Smooth muscle cell (in vitro differentiated cells): ENCODE results near the gene LIPG. TPM values are rescaled to one million over a fixed set of nuclear protein-coding genes. Genes with fewer than 3 reads are reported as not detected.

Experiments
- DNase-seq: peaks from one replicate; lab custom pipeline; 2025; ENCODE audit not compliant: unreplicated experiment; lab: John Stamatoyannopoulos, UW
- H2AFZ ChIP-seq: fragments of 200-600 bp; sonication (generic); 2 replicates; pipeline ENCODE4 v1.6.0; 2016; ENCODE audit warnings: antibody characterized with exemption, low read depth, mild to moderate bottlenecking
- H3F3A ChIP-seq: fragments of 200-600 bp; sonication (generic); 2 replicates; pipeline ENCODE4 v1.6.0; 2017; ENCODE audit warnings: antibody characterized with exemption, low read depth
- H3K27ac ChIP-seq: fragments of 200-600 bp; sonication (generic); 2 replicates; pipeline ENCODE4 v1.5.1; 2016; ENCODE audit warnings: low read depth, mild to moderate bottlenecking
- H3K27me3 ChIP-seq: fragments of 200-600 bp; sonication (generic); 2 replicates; pipeline ENCODE4 v1.6.1; 2016; ENCODE audit warnings: low read depth, mild to moderate bottlenecking
- H3K36me3 ChIP-seq: fragments of 200-600 bp; sonication (generic); 2 replicates; pipeline ENCODE4 v1.5.1; 2016; ENCODE audit warnings: low read depth
- H3K4me1 ChIP-seq: fragments of 200-600 bp; sonication (generic); 2 replicates; pipeline ENCODE4 v1.5.1; 2016; ENCODE audit warnings: low read depth
- H3K4me2 ChIP-seq: fragments of 200-600 bp; sonication (generic); 2 replicates; pipeline ENCODE4 v1.6.0; 2016; ENCODE audit warnings: mild to moderate bottlenecking
- H3K4me3 ChIP-seq: fragments of 200-600 bp; sonication (generic); 2 replicates; pipeline ENCODE4 v1.5.1; 2016; ENCODE audit warnings: mild to moderate bottlenecking
- H3K79me2 ChIP-seq: fragments of 200-600 bp; sonication (generic); 2 replicates; pipeline ENCODE4 v1.6.0; 2016; ENCODE audit warnings: low read depth, mild to moderate bottlenecking
- H3K9ac ChIP-seq: fragments of 200-600 bp; sonication (generic); 2 replicates; pipeline ENCODE4 v1.6.0; 2016; ENCODE audit warnings: low read depth
- H3K9me3 ChIP-seq: fragments of 200-600 bp; sonication (generic); replicated peaks from 2 replicates; pipeline ENCODE4 v1.5.1; 2016; ENCODE audit warnings: low read depth
- H4K20me1 ChIP-seq: fragments of 200-600 bp; sonication (generic); 2 replicates; pipeline ENCODE4 v1.6.0; 2016; ENCODE audit warnings: low read depth
- WGBS: methylation state at CpG from one replicate; pipeline ENCODE4 v1.1.7; 2016; ENCODE audit warnings: low lambda C conversion rate; 5-methylcytosine and 5-hydroxymethylcytosine counted together
- polyA plus RNA-seq: library from polyadenylated mRNA; unstranded; fragments of >200 nt; fragmentation: Nextera tagmentation; extraction: Ambion mirVana; gene quantifications from 2 replicates; pipeline ENCODE4 v1.2.1, GENCODE V29; 2016
- total RNA-seq: library from RNA; depleted of rRNA; stranded (reverse); fragments of >200 nt; gene quantifications from 2 replicates; pipeline ENCODE4 v1.2.3, GENCODE V29; 2014
- TF ChIP-seq, protein P1 (sequence below): fragments of 200-600 bp; sonication (generic); IDR thresholded peaks from 2 replicates; pipeline ENCODE4 v1.5.1; 2017; ENCODE audit warnings: borderline replicate concordance, mild to moderate bottlenecking, antibody characterized with exemption; ENCODE audit not compliant: insufficient read depth, poor library complexity, severe bottlenecking

The LIPG gene
- total and polyA plus RNA-seq, 2 experiments from 2014 or later, result 15.3 to 25.6 TPM

DNA sequence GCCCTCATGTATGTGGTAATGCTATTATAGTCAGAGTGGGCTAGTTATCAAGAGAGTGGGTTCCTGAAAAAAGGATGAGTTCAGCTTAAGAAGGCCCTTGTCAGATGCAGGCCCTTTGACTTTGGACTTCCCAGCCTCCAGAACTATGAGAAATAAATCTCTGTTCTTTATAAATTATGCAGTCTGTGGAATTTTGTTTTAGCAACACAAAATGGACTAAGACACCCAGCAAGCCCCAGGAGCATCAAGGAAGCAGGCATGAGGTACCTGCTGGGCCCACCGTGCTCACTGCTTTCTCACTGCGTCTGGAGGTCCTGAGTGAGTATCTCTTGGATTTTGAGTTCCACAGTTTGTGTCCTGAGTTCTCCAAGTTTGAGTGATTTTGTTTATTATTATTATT lies 35.9 kb upstream of the LIPG start:
- H2AFZ ChIP-seq, result no peak overlapping the region
- peaks cover 4% of the 10 kb centered on the region for H3K4me1 ChIP-seq
- no peaks in the 10 kb centered on the region for H3K36me3 ChIP-seq
- H3K4me2 ChIP-seq, result no peak overlapping the region
- no peak overlapping the region for H3K9ac ChIP-seq
- TF ChIP-seq, protein P1, sequence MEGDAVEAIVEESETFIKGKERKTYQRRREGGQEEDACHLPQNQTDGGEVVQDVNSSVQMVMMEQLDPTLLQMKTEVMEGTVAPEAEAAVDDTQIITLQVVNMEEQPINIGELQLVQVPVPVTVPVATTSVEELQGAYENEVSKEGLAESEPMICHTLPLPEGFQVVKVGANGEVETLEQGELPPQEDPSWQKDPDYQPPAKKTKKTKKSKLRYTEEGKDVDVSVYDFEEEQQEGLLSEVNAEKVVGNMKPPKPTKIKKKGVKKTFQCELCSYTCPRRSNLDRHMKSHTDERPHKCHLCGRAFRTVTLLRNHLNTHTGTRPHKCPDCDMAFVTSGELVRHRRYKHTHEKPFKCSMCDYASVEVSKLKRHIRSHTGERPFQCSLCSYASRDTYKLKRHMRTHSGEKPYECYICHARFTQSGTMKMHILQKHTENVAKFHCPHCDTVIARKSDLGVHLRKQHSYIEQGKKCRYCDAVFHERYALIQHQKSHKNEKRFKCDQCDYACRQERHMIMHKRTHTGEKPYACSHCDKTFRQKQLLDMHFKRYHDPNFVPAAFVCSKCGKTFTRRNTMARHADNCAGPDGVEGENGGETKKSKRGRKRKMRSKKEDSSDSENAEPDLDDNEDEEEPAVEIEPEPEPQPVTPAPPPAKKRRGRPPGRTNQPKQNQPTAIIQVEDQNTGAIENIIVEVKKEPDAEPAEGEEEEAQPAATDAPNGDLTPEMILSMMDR, result no peak
- H3K4me3 ChIP-seq, result no peak overlapping the region
- H4K20me1 ChIP-seq, result no peaks in the 10 kb centered on the region
- DNase-seq, result no peak
- H3K27me3 ChIP-seq, result no peaks in the 10 kb centered on the region
- H3K79me2 ChIP-seq, result no peaks in the 10 kb centered on the region
- 100% methylated on average over 2 of the region's 2 CpGs for WGBS
- no peaks in the 10 kb centered on the region for H3F3A ChIP-seq
- H3K9me3 ChIP-seq, result no peaks in the 10 kb centered on the region
- H3K27ac ChIP-seq, result no peak overlapping the region

GRCh38 chr18:49527631-49528327 lies 34.1 kb upstream of the LIPG start:
- TF ChIP-seq, protein P1, result no peak
- Histone ChIP-seq H3F3A (no peaks in the 10 kb centered on the region), H3K4me1 (no peaks in the 10 kb centered on the region), H2AFZ (no peak overlapping the region), H3K36me3 (no peaks in the 10 kb centered on the region), H3K79me2 (no peaks in the 10 kb centered on the region), H3K27ac (no peak overlapping the region), H4K20me1 (no peaks in the 10 kb centered on the region), H3K27me3 (no peaks in the 10 kb centered on the region), H3K4me2 (no peak overlapping the region), H3K9ac (no peak overlapping the region), H3K9me3 (no peaks in the 10 kb centered on the region), H3K4me3 (no peak overlapping the region)
- DNase-seq, result no peak
- 78% methylated on average over 8 of the region's 8 CpGs for WGBS

GRCh38 chr18:49529596-49529995 lies 32.3 kb upstream of the LIPG start:
- H3K4me1 ChIP-seq, result no peaks in the 10 kb centered on the region
- no peaks in the 10 kb centered on the region for H3K9me3 ChIP-seq
- H3K79me2 ChIP-seq, result no peaks in the 10 kb centered on the region
- H3K27ac ChIP-seq, result no peak overlapping the region
- no peaks in the 10 kb centered on the region for H3K36me3 ChIP-seq
- no peak overlapping the region for H3K4me3 ChIP-seq
- no peaks in the 10 kb centered on the region for H4K20me1 ChIP-seq
- no peaks in the 10 kb centered on the region for H3F3A ChIP-seq
- TF ChIP-seq, protein P1, result no peak
- no peak overlapping the region for H2AFZ ChIP-seq
- H3K4me2 ChIP-seq, result no peak overlapping the region
- H3K9ac ChIP-seq, result no peak overlapping the region
- no peaks in the 10 kb centered on the region for H3K27me3 ChIP-seq
- no peak for DNase-seq
- WGBS, result 72% methylated on average over 3 of the region's 3 CpGs

DNA sequence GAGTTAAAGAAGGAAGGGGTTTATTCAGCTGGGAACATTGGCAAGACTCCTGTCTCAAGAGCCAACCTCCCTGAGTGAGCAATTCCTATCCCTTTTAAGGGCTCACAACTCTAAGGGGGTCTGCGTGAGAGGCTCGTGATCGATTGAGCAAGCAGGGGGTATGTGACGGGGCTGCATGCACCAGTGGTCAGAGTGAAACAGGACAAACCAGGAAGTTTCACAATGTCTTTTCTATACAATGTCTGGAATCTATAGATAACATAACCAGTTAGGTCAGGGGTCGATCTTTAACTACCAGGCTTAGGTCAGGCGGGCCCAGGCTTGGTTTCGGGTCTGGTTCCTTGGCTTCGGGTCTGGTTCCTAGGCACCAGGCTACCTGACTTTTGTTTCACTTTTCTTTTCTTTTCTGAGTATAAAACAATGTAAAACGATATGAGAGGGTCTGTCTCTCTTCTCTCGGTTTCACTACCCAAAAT lies 30.1 kb upstream of the LIPG start:
- no peak for DNase-seq
- Histone ChIP-seq H3K9me3 (no peaks in the 10 kb centered on the region), H3K79me2 (no peaks in the 10 kb centered on the region)

More for the DNA sequence above, 30.1 kb upstream of the LIPG start:
- Histone ChIP-seq H3K9ac (no peak overlapping the region), H3K4me2 (no peak overlapping the region), H3K27me3 (no peaks in the 10 kb centered on the region), H3K36me3 (no peaks in the 10 kb centered on the region), H4K20me1 (no peaks in the 10 kb centered on the region), H3K27ac (no peak overlapping the region), H3K4me1 (no peaks in the 10 kb centered on the region), H3K4me3 (no peak overlapping the region), H2AFZ (no peak overlapping the region), H3F3A (no peaks in the 10 kb centered on the region)
- 89% methylated on average over 10 of the region's 10 CpGs for WGBS
- TF ChIP-seq, protein P1, result no peak
